Measurements from ENCODE around the gene OR56B1. TPM values are rescaled to one million over a fixed set of nuclear protein-coding genes. Genes with fewer than 3 reads are reported as not detected.

Gene OR56B1
- total and polyA plus RNA-seq, 2 donors from 2014 or later: 0.28 TPM; not detected in 1

DNA sequence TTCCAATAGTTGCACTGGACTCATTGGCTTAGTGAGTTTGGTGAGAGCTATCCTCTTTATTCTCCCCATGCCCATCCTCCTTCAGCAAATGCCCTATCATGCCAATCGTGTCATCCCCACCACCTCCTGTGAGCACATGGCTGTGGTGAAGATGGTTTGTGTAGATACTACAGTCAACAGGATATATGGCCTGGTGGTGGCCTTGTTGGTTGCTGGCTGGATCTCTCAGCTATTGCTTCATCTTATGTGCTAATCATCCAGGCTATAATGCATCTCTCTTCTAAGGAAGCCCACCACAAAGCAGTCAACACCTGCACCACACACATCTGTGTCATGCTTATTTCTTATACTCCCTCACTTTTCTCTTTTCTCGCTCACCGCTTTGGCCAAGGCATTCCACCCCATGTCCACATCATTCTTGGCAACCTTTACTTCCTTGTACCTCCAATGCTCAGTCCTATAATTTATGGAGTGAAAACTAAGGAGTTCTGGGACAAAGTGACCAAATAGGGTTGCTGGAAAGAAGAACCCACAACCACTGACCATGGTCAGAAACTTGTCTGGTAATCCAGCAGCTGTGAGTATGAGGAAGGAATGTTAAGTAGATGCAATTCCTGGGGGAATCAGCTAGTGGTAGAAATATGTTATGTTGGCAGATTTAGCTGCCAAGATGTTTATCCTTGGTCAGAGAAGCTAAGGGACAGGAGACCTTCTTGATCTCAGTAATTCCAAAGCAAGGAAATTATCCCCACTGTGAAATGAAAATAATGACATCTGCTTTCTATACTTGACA, 16.3 kb upstream of the OR56B1 start:
- Histone ChIP-seq H3K27me3 (ENCODE audit: control insufficient read depth, insufficient read depth, low read length) (no peaks in the 10 kb centered on the region), H3K36me3 (ENCODE audit: control insufficient read depth in 2 of 3, insufficient read depth in 3 of 3, low read length in 3 of 3) (no peaks in the 10 kb centered on the region), H3K27ac (ENCODE audit: low read depth in 2 of 2, low read length in 2 of 2) (no peak overlapping the region), H3K4me1 (ENCODE audit: control insufficient read depth in 2 of 3, insufficient read depth in 2 of 3, low read depth in 1 of 3, low read length in 3 of 3) (no peaks in the 10 kb centered on the region), H3K9ac (ENCODE audit: low read length in 3 of 3) (no peak overlapping the region), H3K4me3 (ENCODE audit: low read length in 3 of 3) (no peak overlapping the region), H3K9me3 (ENCODE audit: control insufficient read depth in 2 of 3, insufficient read depth in 1 of 3, low read length in 3 of 3) (no peaks in the 10 kb centered on the region)
- intact Hi-C loops (cut with DNase I): no loop called here
- DNase-seq: no peak
- no peak for TF ChIP-seq CTCF (IDR thresholded peaks at IDR 0.05; ENCODE audit: borderline replicate concordance, extremely low read depth, insufficient read depth)
- FAIRE-seq: no peak

- Histone ChIP-seq H3K9ac (ENCODE audit: low read length in 3 of 3) (no peak overlapping the region), H3K27ac (ENCODE audit: low read depth in 2 of 2, low read length in 2 of 2) (no peak overlapping the region), H3K9me3 (ENCODE audit: control insufficient read depth in 2 of 3, insufficient read depth in 1 of 3, low read length in 3 of 3) (no peaks in the 10 kb centered on the region), H3K27me3 (ENCODE audit: control insufficient read depth, insufficient read depth, low read length) (no peaks in the 10 kb centered on the region), H3K4me1 (ENCODE audit: control insufficient read depth in 2 of 3, insufficient read depth in 2 of 3, low read depth in 1 of 3, low read length in 3 of 3) (no peaks in the 10 kb centered on the region), H3K36me3 (ENCODE audit: control insufficient read depth in 2 of 3, insufficient read depth in 3 of 3, low read length in 3 of 3) (no peaks in the 10 kb centered on the region), H3K4me3 (ENCODE audit: low read length in 3 of 3) (no peak overlapping the region)
- DNase-seq: no peak
- FAIRE-seq: no peak
- intact Hi-C loops (cut with DNase I): no loop called here
- no peak for TF ChIP-seq CTCF (IDR thresholded peaks at IDR 0.05; ENCODE audit: borderline replicate concordance, extremely low read depth, insufficient read depth)
Measured at GRCh38 chr11:5722622-5723021, 13.6 kb upstream of the OR56B1 start.

DNA sequence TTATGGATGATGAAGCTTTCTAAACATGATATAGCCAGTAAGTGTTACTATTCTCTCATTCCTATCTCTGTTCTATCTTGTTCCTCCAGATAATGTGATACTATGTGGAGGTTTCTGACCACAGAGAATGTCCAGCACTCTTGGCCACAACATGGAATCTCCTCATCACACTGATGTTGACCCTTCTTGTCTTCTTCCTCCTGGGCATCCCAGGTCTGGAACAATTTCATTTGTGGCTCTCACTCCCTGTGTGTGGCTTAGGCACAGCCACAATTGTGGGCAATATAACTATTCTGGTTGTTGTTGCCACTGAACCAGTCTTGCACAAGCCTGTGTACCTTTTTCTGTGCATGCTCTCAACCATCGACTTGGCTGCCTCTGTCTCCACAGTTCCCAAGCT, 9.9 kb upstream of the OR56B1 start:
- H3K36me3 ChIP-seq (ENCODE audit: control insufficient read depth in 2 of 3, insufficient read depth in 3 of 3, low read length in 3 of 3): no peaks in the 10 kb centered on the region
- no peak overlapping the region for H3K9ac ChIP-seq (ENCODE audit: low read length in 3 of 3)
- no peak overlapping the region for H3K4me3 ChIP-seq (ENCODE audit: low read length in 3 of 3)
- intact Hi-C loops (cut with DNase I): no loop called here
- DNase-seq (no peak), FAIRE-seq (no peak)
- no peaks in the 10 kb centered on the region for H3K4me1 ChIP-seq (ENCODE audit: control insufficient read depth in 2 of 3, insufficient read depth in 2 of 3, low read depth in 1 of 3, low read length in 3 of 3)
- TF ChIP-seq CTCF (IDR thresholded peaks at IDR 0.05; ENCODE audit: borderline replicate concordance, extremely low read depth, insufficient read depth): no peak
- no peak overlapping the region for H3K27ac ChIP-seq (ENCODE audit: low read depth in 2 of 2, low read length in 2 of 2)
- no peaks in the 10 kb centered on the region for H3K9me3 ChIP-seq (ENCODE audit: control insufficient read depth in 2 of 3, insufficient read depth in 1 of 3, low read length in 3 of 3)
- no peaks in the 10 kb centered on the region for H3K27me3 ChIP-seq (ENCODE audit: control insufficient read depth, insufficient read depth, low read length)

Data from kidney (tissue), 14 donors.